ENCODE measurements around the gene TM9SF1. TPM values are rescaled to one million over a fixed set of nuclear protein-coding genes. Genes with fewer than 3 reads are reported as not detected.

Gene TM9SF1
- total and polyA plus RNA-seq, 2 donors (not counting 1 experiment from before 2014, with no cell fraction given), result 7.6 to 24.5 TPM

- H3K9ac ChIP-seq (ENCODE audit: low read length), result no peak overlapping the region
- no peaks in the 10 kb centered on the region for H3K9me3 Mint-ChIP-seq (ENCODE audit: insufficient read depth)
- peaks cover 5% of the 10 kb centered on the region for H3K79me2 ChIP-seq (ENCODE audit: control insufficient read depth, insufficient read depth, low read length)
- peak overlapping the region; percentile 38 for H3K27ac Mint-ChIP-seq
- DNase-seq (no peak), ATAC-seq (ENCODE audit: low read depth) (no peak)
- WGBS (ENCODE audit: insufficient coverage), result 75% methylated on average over 14 of the region's 18 CpGs
- H3K4me3 ChIP-seq (ENCODE audit: control extremely low read depth in 1 of 5, extremely low read depth in 1 of 5, insufficient read depth in 1 of 5, low read depth in 2 of 5, low read length in 4 of 5), result no peak overlapping the region
- H3K4me1 Mint-ChIP-seq, result peaks cover 8% of the 10 kb centered on the region
- H3K4me2 ChIP-seq (replicated peaks; ENCODE audit: low read depth, low read length, poor library complexity, severe bottlenecking), result no peak overlapping the region
- ChIA-PET POLR2A (interaction anchor here (0.5 to 0.8 kb wide), 2 partner anchors 36 to 52 kb away, joined by 3 to 11 read pairs; partner anchors contain the start of genes GMPR2, MDP1 and NEDD8), CTCF (interaction anchor here (0.8 to 1.6 kb wide), 3 partner anchors 14 to 85 kb away, joined by 3 read pairs; partner anchors contain the start of gene PSME2)
- H3K9me3 ChIP-seq (ENCODE audit: control extremely low read depth in 1 of 3, control insufficient read depth in 2 of 3, insufficient read depth in 1 of 3, low read length in 2 of 3), result no peaks in the 10 kb centered on the region
- no peak overlapping the region for H3K27ac ChIP-seq (ENCODE audit: low read length in 2 of 2)
- peaks cover 3 to 72% of the 10 kb centered on the region in 2 experiments for H3K36me3 ChIP-seq (replicated peaks in 1 of 2; ENCODE audit: control extremely low read depth in 1 of 2, control insufficient read depth in 1 of 2, extremely low read depth in 1 of 2, insufficient read depth in 2 of 2, low read length in 1 of 2)
- intact Hi-C loops (cut with micrococcal nuclease), result no loop called here
- H3K27me3 ChIP-seq (replicated peaks in 1 of 4; ENCODE audit: control extremely low read depth in 1 of 4, control insufficient read depth in 3 of 4, insufficient read depth in 4 of 4, low read length in 3 of 4), result no peaks in the 10 kb centered on the region
- H4K20me1 ChIP-seq (ENCODE audit: control insufficient read depth, insufficient read depth, low read length, poor library complexity, severe bottlenecking), result no peaks in the 10 kb centered on the region
- no peak overlapping the region for H2AFZ ChIP-seq (ENCODE audit: insufficient read depth, low read depth, low read length, poor library complexity, severe bottlenecking)
- no peaks in the 10 kb centered on the region for H3K4me1 ChIP-seq (ENCODE audit: control insufficient read depth in 2 of 2, insufficient read depth in 2 of 2, low read length in 2 of 2)
- no peak overlapping the region for H3K4me3 Mint-ChIP-seq
- no peaks in the 10 kb centered on the region for H3K27me3 Mint-ChIP-seq
- TF ChIP-seq EZH2 (IDR thresholded peaks at IDR 0.05; ENCODE audit: borderline replicate concordance, insufficient read depth, low read depth, low read length, poor library complexity, severe bottlenecking) (no peak), CTCF (IDR thresholded peaks at IDR 0.05) (no peak)
Observed at GRCh38 chr14:24179961-24180796, 15.1 kb downstream of the TM9SF1 start.
